ENCODE data around the gene MYO3B. TPM values are rescaled to one million over a fixed set of nuclear protein-coding genes. Genes with fewer than 3 reads are reported as not detected.

The MYO3B gene
- total RNA-seq, 1 experiment from 2014 or later = 1.8 TPM

DNA sequence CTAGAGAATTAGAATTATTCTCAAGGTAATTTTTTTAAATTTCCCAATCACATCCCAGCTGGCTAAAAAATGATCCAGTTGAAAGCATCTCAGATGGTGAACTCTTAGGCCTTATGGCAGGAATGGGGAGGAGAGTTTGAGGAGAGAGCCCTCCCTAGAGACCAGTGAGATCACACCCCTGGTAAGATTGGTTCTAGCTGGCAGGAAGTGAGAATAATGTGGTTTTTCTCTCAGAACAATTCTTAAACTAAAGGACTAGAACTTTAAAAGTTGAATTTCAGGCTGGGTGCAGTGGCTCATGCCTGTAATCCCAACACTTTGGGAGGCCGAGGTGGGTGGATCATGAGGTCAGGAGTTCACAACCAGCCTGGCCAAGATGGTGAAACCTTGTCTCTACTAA, 120.2 kb downstream of the MYO3B start:
- no peak for DNase-seq (ENCODE audit: low read depth, low spot score)
- in situ Hi-C loops (cut with HindIII; ENCODE audit: low pct_unique_long_range_greater_than_20kb, low sequenced_read_pairs) = no loop called here

DNA sequence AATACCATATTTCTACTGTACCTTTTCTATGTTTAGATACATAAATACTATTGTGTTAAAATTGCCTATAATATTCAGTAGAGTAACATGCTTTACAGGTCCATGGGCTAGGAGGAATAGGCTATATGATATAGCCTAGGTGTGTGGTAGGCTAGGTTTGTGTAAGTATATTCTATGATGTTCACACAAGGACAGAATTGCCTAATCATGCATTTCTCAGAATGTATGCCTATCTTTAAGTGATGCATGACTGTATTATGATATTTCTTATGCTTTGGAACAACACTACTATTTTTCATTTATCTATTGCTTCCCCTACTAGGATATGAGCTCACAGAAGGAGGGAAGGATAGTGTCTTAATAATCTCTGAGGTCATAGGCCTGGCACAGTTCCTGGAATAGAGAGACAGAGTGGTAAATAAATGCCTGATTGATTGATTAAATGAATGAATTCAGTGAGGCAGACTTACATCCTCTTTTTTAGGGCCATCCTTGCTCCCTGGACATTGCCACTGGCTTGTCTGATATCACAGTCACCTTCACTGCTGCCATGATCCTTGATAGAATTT, 121.0 kb downstream of the MYO3B start:
- no peak for DNase-seq (ENCODE audit: low read depth, low spot score)
- in situ Hi-C loops (cut with HindIII; ENCODE audit: low pct_unique_long_range_greater_than_20kb, low sequenced_read_pairs) = no loop called here

DNA sequence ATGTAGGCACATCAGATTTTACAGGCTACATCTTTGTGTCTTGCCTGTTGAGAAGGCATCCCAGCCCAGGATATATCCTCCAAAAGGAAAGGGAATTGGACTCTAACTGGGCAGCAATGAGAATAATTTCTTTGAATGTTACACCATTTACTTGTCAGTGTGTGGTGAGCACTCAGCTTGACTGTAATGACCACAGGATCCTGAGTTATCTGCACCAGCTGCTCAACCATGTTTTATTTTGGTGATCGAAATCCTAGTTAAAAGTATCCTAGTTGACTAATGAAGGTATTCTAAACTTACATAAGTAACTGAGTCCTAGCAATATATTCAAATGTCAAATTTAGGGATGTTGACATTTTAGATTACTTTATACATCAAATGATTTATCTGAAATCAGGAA, 123.0 kb downstream of the MYO3B start:
- in situ Hi-C loops (cut with HindIII; ENCODE audit: low pct_unique_long_range_greater_than_20kb, low sequenced_read_pairs) = no loop called here
- DNase-seq (ENCODE audit: low read depth, low spot score) = no peak

DNA sequence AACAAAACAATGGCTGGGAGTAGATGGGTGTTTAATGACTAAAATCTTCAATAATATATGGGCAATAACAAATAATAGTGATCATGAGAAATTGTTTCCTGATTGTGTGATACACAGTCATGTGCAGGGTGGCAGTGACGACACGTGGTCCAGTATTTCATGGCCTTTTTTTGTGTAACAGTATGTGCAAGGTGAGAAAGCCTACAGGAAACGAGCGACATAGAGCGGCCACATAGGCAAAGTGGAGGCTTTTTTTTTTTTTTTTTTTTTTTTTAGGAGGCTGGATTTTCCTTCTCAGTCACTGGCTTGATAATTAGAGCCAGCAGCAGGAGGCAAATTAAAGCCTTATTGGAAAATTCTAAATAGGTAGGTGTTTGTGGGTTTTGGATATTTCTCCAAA, 123.7 kb downstream of the MYO3B start:
- in situ Hi-C loops (cut with HindIII; ENCODE audit: low pct_unique_long_range_greater_than_20kb, low sequenced_read_pairs) = no loop called here
- no peak for DNase-seq (ENCODE audit: low read depth, low spot score)

DNA sequence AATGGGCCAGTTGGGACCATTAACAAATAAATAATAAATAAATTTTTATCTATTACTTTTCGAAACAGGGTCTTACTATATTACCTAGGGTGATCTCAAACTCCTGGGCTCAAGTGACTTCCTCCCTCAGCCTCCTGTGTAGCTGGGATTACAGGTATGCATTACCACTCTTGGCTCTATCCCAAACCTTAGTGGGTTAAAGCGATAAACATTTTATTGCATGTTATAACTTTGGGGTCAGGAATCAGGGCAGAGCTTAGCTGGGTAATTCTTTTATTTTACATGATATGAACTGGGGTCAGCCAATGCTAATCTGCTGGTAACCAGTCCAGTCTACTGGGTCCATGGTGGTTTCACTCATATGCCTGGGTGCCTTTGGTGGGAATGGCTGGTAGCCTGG, 127.8 kb downstream of the MYO3B start:
- in situ Hi-C loops (cut with HindIII; ENCODE audit: low pct_unique_long_range_greater_than_20kb, low sequenced_read_pairs) = no loop called here

DNA sequence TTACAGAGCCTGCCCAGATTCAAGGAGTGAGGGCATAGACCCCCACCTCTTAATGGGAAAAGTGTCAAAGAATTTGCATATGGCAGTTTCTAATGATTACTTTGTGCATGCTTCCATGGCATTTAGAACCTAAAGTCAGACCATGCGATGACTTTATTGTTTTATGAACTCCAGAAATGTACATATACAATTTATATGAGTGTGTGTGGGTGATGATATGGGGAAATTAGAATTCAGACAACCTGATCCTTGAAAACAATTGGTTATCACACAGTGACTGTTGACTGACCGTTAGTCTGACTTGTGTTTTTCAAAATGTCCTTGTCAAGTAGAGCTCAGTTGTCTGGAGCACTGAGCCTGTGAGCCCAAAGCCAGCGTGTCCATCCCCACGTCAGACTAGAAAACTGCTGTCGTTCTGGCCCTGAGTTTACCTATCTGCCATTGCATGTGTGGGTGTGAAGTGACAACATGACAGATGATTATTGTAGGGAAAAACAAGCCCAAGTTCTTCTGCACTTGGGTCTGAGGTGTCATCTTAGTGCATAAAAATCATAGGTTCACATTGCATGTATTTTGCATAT, 128.4 kb downstream of the MYO3B start:
- in situ Hi-C loops (cut with HindIII; ENCODE audit: low pct_unique_long_range_greater_than_20kb, low sequenced_read_pairs) = no loop called here
- no peak for DNase-seq (ENCODE audit: low read depth, low spot score)

More for the DNA sequence above, 127.8 kb downstream of the MYO3B start:
- no peak for DNase-seq (ENCODE audit: low read depth, low spot score)

DNA sequence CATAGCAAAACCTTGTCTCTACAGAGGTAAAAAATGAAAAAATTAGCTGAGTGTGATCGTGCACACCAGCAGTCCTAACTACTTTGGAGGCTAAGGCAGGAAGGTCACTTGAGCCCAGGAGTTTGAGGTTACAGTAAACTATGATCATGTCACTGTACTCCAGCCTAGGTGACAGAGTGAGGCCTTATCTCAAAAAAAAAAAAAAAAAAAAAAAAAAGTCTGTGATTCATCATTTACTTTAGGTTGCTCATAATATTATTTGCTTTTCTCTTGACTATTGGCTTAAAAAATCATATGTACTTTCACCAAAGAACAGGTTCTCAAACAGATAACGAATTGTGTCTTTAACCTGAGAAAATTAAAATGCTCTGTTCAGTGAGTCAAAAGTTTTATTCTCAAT, 129.1 kb downstream of the MYO3B start:
- DNase-seq (ENCODE audit: low read depth, low spot score) = no peak
- in situ Hi-C loops (cut with HindIII; ENCODE audit: low pct_unique_long_range_greater_than_20kb, low sequenced_read_pairs) = no loop called here

DNA sequence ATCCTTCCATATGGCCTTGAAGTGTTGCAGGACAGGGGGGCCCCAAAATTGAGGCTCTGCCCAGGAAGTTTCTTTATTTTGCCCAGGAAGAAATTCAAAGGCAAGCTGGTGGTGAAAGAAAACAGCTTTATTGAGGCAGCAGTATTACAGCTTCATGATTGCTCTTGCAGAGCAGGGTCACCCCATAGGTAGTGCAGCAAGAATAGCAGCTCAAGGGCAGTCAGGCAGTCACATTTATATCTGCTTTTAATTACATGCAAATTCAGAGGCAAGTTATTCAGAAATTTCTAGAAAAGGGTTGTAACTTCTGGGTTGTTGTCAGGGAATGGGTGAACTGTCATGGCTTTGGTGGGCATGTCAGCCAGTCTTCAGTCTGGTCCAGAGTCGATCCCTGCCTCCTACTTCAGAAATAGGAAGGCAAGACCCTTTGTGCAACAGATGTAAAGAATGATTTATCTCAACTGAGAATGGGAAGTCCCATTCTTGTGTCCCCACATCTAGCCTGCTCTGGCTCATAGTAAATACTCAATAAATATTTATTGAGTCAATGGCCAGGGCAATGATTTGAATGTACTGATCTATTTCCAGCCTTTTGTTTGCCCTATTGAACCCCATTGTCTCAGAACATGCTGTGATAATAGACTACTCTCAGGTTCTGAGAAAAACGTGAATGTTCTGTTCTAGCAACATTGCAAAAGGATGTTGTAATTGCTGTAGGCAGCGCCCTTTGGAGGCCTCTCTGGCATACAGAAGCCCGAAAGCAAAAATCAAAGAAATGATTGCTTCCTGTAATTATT, 129.8 kb downstream of the MYO3B start:
- in situ Hi-C loops (cut with HindIII; ENCODE audit: low pct_unique_long_range_greater_than_20kb, low sequenced_read_pairs) = no loop called here
- DNase-seq (ENCODE audit: low read depth, low spot score) = no peak

DNA sequence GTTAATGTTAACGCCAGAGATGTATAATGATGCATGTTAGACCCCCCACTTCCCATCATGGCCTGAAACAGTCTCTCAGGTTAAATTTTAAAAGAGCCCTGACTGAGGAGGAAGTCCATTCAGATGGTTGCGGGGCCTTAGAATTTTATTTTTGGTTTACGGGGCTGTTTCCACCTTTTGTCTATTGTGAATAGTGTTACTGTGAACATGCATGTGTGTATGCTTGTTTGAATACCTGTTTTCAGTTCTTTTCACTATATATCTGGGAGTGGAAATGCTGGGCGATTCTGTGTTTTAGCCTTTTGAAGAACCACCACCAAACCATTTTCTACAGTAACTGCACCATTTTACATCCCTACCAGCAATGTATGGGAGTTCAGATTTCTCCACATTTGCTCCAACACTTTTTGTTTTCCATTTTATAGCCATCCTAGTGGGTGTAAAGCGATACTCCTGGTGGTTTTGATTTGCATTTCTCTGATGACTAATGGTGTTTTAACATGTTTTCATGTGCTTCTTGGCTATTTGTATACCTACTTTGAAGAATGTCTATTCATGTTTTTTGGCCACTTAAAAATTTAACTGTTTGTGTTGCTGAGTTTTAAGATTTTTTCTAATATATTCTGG, 133.0 kb downstream of the MYO3B start:
- in situ Hi-C loops (cut with HindIII; ENCODE audit: low pct_unique_long_range_greater_than_20kb, low sequenced_read_pairs) = no loop called here
- DNase-seq (ENCODE audit: low read depth, low spot score) = no peak

DNA sequence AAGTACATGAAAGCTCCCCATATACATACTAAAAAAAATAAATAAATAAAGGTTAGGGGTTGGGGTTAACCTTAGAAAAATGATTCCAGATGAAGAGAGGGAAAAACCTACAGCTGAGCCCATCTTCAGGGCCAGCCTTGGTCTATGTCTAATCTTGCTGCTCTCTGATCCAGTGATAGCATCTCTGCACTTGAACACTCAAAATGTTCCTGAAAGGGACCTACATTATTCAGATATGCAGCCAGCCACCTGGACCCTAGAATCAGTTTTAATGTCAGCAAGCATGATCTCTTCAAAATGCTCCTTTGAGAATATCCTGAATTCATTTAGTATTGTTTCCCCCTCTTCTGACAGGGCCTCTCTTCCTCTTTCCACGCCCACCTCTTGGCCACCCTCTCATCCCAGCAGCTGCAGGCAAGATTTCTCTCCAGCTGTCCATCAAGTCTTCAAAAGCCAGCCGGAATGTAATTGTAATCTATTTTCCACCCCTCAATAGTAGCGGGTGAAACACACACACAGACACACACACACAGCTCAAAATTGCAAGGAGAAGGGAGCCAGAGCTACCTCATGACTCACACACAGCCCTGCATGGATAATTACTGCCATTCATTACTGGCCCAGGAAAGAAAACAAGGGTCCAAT, 135.5 kb downstream of the MYO3B start:
- in situ Hi-C loops (cut with HindIII; ENCODE audit: low pct_unique_long_range_greater_than_20kb, low sequenced_read_pairs) = no loop called here
- peak; percentile 86 for DNase-seq (ENCODE audit: low read depth, low spot score)

DNA sequence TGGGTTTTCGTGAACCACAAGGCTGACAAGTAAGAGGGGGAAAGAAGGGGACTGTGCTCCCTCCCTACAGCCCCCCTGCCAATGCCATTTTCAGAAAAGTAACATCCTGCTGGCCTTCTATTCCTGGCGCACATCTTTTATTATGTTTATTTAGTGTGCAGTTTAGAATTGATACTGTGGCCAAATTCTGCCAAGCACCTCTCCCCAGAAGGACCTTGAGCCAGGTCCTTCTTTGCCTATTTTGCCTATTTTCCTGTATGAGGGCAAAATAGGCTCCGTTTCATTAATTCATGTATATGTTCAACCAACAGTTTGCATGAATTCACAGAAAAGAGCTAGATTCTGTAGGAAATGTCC, 136.0 kb downstream of the MYO3B start:
- in situ Hi-C loops (cut with HindIII; ENCODE audit: low pct_unique_long_range_greater_than_20kb, low sequenced_read_pairs) = no loop called here
- DNase-seq (ENCODE audit: low read depth, low spot score) = no peak

DNA sequence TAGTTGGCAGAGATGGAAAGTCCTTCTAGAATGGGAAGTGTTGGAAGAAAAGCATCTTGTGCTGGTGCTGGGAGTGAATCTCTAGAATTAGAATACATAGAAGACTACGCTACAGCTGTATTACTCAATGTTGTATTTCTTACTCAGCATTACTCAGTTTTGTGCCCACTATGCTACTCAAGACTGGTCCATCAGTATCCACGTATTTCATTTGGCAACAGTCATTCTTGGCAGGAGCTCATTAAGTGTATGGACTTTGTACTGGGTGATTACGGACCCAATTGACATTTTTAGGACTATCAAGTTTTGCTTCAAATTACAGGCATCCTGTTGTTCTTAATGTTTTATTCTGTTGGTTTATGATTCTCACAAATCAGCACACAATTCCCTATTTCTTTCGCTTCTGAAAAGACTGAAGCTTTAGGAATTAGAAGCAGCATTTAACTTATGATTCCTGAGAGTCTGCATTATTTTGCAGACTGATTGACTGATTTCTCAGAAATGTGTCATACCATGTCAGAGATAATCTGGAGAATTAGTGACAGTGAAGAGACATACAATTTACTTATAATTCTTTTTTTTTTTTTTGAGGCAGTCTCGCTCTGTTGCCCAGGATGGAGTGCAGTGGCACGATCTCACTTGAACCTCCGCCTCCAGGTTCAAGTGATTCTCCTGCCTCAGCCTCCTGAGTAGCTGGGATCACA, 136.9 kb downstream of the MYO3B start:
- no peak for DNase-seq (ENCODE audit: low read depth, low spot score)
- in situ Hi-C loops (cut with HindIII; ENCODE audit: low pct_unique_long_range_greater_than_20kb, low sequenced_read_pairs) = no loop called here

DNA sequence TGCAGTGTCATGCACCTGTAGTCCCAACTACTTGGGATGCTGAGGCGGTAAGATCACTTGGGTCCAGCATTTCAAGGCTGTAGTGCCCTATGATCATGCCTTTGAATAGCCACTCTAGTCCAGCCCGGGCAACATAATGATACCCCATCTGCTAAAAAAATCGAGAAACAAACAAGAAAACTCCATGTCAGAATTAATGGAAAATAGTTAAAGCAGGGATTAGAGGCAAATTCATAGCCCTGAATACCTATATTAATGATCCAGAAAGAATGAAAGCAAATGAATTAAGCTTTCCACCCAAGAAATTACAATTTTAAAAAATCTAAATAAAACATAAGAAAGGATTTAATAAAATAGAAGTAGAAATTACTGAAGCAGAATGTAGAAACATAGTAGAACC, 143.0 kb downstream of the MYO3B start:
- in situ Hi-C loops (cut with HindIII; ENCODE audit: low pct_unique_long_range_greater_than_20kb, low sequenced_read_pairs) = no loop called here
- no peak for DNase-seq (ENCODE audit: low read depth, low spot score)

DNA sequence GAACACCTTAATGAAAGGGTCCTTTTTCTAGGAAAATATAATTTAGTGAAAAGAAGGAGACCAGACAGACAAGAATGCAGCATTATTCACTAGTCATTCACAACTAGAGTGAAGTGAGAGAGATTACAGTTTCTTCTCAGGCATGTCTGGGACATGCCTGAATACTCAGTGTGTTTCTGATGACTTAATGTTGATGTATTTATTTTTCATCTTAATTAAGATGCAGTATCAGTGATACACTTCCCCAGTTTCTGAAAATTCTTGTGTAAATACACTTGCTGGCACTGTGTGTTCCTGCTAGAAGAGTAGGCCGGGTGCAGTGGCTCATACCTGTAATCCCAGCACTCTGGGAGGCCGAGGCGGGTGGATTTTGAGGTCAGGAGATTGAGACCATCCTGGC, 143.6 kb downstream of the MYO3B start:
- no peak for DNase-seq (ENCODE audit: low read depth, low spot score)
- in situ Hi-C loops (cut with HindIII; ENCODE audit: low pct_unique_long_range_greater_than_20kb, low sequenced_read_pairs) = no loop called here

DNA sequence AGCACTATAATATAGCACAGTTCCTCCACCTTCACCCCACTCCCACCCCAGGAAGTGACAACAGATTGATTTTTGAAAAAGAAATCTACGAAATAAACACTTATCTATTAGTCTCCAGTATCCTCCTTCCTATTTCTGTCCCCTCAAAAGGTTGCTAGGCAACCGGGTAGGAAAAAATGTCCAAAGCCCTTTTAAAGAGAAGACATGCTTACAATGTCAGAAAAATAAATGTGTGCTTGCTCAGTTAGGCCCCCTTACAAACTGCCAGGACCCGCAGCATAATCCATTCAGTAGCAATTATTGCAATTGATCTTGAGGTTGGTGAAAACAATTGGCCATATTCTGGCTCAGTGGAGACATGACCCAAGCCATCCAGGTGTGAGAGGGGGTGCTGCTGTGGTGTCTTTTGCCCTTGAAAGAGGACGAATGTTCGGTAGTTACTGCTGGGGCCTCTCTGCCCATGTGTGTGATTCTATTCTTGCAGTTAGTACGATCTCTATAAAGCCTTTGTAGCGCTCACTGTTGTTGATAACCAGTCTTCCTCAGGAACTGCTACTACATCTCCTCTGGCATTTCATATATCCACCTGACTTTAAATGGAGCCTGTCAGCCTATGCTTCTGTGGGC, 144.3 kb downstream of the MYO3B start:
- in situ Hi-C loops (cut with HindIII; ENCODE audit: low pct_unique_long_range_greater_than_20kb, low sequenced_read_pairs) = no loop called here
- DNase-seq (ENCODE audit: low read depth, low spot score) = no peak

DNA sequence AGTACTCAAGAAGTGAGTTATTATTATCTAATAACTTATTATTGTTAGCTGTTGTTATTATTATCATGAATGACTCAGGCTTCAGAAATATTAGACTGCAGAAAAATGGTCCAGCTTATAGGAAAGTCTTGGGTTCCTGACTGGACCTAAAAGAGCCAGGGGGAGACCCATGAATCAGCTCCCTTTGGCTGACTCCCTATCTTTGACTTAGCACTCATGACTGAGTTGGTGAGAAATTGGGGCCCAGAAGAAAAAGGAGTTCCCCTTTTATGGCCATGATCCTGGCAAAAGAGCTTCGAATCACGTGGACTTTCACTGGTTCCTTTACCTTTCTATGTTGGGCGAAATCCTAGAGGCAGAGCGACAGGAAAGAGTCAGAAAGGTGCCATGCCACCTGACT, 145.8 kb downstream of the MYO3B start:
- DNase-seq (ENCODE audit: low read depth, low spot score) = no peak
- in situ Hi-C loops (cut with HindIII; ENCODE audit: low pct_unique_long_range_greater_than_20kb, low sequenced_read_pairs) = no loop called here

DNA sequence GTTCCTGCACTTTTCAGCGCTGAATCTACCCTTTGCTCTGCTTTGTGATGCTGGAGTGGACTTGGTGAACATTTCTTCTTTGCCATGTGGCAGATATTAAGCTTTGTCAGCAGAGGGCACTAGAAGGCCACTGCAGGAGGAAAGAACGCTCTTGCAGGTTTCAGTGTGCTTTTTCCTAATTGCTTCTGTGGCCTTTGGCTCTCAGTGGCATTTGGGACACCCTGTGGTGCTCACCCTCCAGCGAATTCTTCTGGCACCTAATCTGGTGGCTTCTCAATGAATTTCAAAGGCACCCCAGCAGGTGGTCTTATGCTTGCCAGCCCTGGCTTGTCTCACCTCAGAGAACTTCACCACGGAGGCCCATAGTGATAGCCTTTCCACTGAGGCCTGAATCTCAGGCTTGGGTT, 146.7 kb downstream of the MYO3B start:
- in situ Hi-C loops (cut with HindIII; ENCODE audit: low pct_unique_long_range_greater_than_20kb, low sequenced_read_pairs) = no loop called here
- peak; percentile 79 for DNase-seq (ENCODE audit: low read depth, low spot score)

Measured in SK-MEL-5 (cell line).